Esophagus squamous epithelium (tissue), 4 donors: ENCODE measurements around the gene USP28.

Experiments used
- CTCF ChIP-seq, 6 experiments: fragments of 450-650 bp in 4 of 6; fragments of 200-600 bp in 2 of 6; sonication (generic) in 2 of 6; IDR thresholded peaks; one replicate each; pipeline ENCODE4 v1.5.1; 2016 to 2019; ENCODE audit warnings: antibody characterized with exemption in 6 of 6, mild to moderate bottlenecking in 4 of 6, moderate library complexity in 4 of 6
- POLR2A ChIP-seq, 4 donors: fragments of 450-650 bp; IDR thresholded peaks; one replicate each; pipeline ENCODE4 v1.6.1; 2017; ENCODE audit warnings: antibody characterized with exemption in 4 of 4, mild to moderate bottlenecking in 4 of 4, moderate library complexity in 3 of 4

- TF ChIP-seq CTCF (IDR thresholded peaks at IDR 0.05) = no peak
- no peak for TF ChIP-seq POLR2A (IDR thresholded peaks at IDR 0.05)
Measured at GRCh38 chr11:113906516-113906915, 31.1 kb upstream of the USP28 start.
